Bronchial epithelial cell (primary cell): ENCODE measurements around the gene SSTR5. TPM values are rescaled to one million over a fixed set of nuclear protein-coding genes. Genes with fewer than 3 reads are reported as not detected.

Experiments
- DNase-seq: peaks from one replicate; pipeline ENCODE4 v3.0.0-alpha.2; 2010; ENCODE audit warnings: low read depth
- FAIRE-seq: peaks from 2 replicates; lab custom pipeline; 2011; peaks lifted over from hg19 to GRCh38; lab: Jason Lieb, UNC
- H3K27me3 ChIP-seq: 2 replicates; pipeline ENCODE4 v1.5.1; 2011; ENCODE audit warnings: low read length; ENCODE audit not compliant: control insufficient read depth, insufficient read depth
- H3K36me3 ChIP-seq: 2 replicates; pipeline ENCODE4 v1.5.1; 2011; ENCODE audit warnings: low read length; ENCODE audit not compliant: control insufficient read depth, insufficient read depth
- H3K4me3 ChIP-seq: 2 replicates; pipeline ENCODE4 v1.5.1; 2011; ENCODE audit warnings: mild to moderate bottlenecking, low read depth, low read length, control low read depth
- total RNA-seq: library from RNA; depleted of rRNA; stranded (reverse); fragments of >200 nt; gene quantifications from 2 replicates; pipeline ENCODE4 v1.2.1, GENCODE V29; 2014
- TF ChIP-seq, protein P1 (sequence below): IDR thresholded peaks from 2 replicates; pipeline ENCODE4 v1.5.1; 2011; ENCODE audit warnings: mild to moderate bottlenecking, moderate library complexity, low read length, control low read depth, inconsistent platforms; ENCODE audit not compliant: insufficient read depth, severe bottlenecking

SSTR5 gene
- total RNA-seq, 1 donor from 2014 or later, result not detected

DNA sequence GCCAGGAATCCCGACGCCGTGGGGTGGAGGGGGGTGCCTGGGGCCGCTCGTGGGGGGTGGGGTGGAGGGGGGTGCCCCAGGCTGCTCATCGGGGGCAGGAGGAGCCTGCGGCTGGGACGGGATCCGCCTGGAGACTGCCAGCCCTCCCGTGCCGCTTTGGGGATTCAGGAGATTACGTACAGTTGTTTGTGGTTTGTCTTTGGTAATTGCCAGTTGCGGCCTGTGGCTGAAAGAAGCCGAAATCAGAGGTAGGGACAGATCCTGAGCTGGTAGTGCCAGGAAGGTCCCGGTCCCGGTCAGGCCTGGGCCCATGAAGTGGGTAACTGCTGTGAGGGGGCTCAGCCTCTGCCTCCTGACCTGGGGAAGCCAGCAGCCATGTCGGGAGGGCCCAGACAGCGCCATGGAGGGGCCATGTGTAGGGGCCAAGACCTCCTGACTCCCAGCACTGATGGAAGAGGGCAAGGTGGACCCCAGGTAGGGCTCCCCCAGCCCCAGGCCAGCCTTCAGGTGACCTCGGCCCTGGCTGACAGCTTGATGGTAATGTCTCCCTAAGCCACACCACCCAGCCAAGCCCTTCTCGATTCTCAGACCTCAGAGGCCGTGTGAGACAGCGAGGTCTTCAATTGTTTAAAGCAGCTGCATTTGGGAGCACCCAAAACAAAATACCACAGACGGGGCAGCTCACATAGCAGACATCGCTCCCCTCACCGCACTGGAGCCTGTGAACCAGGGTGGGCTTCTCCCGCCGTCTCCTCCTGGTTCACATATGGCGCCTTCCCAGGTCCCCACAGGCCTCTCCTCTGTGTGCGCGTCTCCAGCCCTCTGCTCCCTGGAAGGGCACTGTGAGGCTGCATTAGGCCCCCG lies 34.9 kb upstream of the SSTR5 start:
- Histone ChIP-seq H3K36me3 (no peaks in the 10 kb centered on the region), H3K4me3 (no peak overlapping the region), H3K27me3 (no peaks in the 10 kb centered on the region)
- DNase-seq (no peak), FAIRE-seq (no peak)
- TF ChIP-seq, protein P1, sequence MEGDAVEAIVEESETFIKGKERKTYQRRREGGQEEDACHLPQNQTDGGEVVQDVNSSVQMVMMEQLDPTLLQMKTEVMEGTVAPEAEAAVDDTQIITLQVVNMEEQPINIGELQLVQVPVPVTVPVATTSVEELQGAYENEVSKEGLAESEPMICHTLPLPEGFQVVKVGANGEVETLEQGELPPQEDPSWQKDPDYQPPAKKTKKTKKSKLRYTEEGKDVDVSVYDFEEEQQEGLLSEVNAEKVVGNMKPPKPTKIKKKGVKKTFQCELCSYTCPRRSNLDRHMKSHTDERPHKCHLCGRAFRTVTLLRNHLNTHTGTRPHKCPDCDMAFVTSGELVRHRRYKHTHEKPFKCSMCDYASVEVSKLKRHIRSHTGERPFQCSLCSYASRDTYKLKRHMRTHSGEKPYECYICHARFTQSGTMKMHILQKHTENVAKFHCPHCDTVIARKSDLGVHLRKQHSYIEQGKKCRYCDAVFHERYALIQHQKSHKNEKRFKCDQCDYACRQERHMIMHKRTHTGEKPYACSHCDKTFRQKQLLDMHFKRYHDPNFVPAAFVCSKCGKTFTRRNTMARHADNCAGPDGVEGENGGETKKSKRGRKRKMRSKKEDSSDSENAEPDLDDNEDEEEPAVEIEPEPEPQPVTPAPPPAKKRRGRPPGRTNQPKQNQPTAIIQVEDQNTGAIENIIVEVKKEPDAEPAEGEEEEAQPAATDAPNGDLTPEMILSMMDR, result no peak

DNA sequence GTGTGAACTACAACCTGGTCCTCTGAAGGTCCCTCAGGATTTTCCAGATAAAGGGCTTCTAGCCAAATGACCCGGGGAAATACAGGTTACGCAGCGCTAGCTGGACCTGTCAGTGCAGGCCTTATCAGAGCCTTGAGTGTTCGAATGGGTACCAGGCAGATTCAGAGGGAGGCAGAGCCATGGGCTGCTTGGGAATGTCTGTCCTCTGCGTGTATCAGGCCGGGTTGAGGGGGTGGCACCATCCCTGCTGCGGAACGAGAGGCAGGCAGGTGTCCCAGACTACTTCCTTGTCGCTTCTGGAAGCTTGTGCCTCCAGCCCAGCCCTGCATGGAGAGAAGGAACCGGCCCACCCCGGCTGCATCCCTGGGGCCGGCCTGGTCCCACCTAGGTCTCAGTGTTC lies 33.6 kb upstream of the SSTR5 start:
- Histone ChIP-seq H3K27me3 (no peaks in the 10 kb centered on the region), H3K4me3 (no peak overlapping the region), H3K36me3 (no peaks in the 10 kb centered on the region)
- DNase-seq (no peak), FAIRE-seq (no peak)
- TF ChIP-seq, protein P1, result no peak

DNA sequence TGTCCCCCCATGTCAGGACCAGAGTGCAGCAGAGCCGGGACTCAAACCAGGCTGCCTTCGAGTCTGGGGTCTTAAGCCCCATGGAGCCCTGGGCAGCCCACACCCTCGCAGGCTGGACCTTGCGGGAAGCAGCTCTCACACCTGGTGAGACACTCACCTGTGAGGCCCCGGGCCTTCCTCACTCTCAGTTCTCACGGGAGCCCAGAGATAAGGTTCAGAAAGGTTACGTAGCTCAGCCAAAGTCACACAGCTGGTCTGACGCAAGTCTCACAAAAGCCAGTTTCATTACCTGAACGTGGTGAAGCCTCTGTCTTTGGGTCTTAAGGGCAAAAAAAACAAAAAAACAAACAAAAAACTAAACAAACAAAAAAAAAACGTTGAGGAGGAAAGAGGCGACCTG lies 32.8 kb upstream of the SSTR5 start:
- TF ChIP-seq, protein P1, result no peak
- FAIRE-seq (no peak), DNase-seq (no peak)
- Histone ChIP-seq H3K27me3 (no peaks in the 10 kb centered on the region), H3K4me3 (no peak overlapping the region), H3K36me3 (no peaks in the 10 kb centered on the region)

DNA sequence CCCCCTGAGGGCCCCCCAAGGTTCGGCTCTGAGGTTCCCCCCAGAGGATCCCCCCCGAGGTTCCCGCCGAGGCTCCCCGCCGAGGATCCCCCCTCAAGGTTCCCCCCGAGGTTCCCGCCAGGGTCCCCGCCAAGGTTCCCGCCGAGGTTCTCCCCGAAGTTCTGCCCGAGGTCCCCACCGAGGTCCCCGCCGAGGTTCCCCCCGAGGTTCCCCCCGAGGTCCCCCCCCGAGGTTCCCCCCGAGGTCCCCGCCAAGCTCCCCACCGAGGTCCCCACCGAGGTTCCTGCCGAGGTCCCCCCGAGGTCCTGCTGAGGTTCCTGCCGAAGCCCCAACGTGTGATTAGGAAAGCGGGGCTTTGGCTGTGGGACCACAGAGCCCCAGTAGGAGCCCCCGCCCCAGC lies 32.2 kb upstream of the SSTR5 start:
- H3K36me3 ChIP-seq, result no peaks in the 10 kb centered on the region
- TF ChIP-seq, protein P1, result no peak
- no peak overlapping the region for H3K4me3 ChIP-seq
- DNase-seq (no peak), FAIRE-seq (no peak)
- H3K27me3 ChIP-seq, result no peaks in the 10 kb centered on the region

DNA sequence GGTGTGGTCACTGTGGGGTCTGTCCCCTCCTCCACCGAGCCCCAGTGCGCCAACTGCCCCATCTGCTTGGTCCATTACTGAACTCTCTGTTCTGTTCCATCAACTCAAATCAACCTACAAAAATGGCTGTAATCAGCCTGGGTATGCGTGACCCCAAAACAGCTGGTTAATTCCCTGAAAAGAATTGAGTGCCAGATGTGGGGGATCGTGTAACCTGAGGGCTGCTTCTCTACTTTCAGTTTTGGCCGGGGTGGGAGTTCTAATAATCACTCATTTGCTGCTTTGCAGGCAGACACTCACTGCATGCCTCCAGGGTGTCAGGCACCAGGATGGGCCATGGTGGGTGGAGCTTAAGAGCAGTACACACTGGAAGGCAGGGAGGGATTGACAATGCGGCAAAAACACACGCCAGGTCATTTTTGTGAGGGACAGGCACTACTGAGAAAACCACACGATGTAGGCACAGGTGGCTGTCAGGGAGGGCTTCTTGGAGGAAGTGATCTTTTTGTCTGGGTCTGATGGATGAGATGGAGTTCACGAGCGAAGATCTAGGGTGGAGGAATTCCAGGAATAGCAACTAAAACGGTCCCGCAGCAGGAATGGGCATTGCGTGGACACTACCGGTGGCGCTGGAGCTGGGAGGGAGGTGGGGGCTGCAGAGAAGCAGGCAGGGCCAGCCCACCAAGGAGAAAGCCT lies 30.4 kb upstream of the SSTR5 start:
- no peak for FAIRE-seq
- Histone ChIP-seq H3K36me3 (no peaks in the 10 kb centered on the region), H3K27me3 (no peaks in the 10 kb centered on the region), H3K4me3 (no peak overlapping the region)
- DNase-seq, result no peak
- TF ChIP-seq, protein P1, result no peak
